HL-60 (cell line): ENCODE measurements around the gene ABCC1.

Experiments
- GABPA ChIP-seq: IDR thresholded peaks from 2 replicates; pipeline ENCODE4 v1.6.1; 2012; ENCODE audit warnings: low read depth
- POLR2AphosphoS5 ChIP-seq: IDR thresholded peaks from 2 replicates; pipeline ENCODE4 v1.6.1; 2012; ENCODE audit warnings: low read depth
- TF ChIP-seq, protein P1 (sequence below): IDR thresholded peaks from one replicate; pipeline ENCODE4 v1.5.1; 2011; ENCODE audit warnings: low read length, control low read depth, inconsistent platforms; ENCODE audit not compliant: insufficient read depth

DNA sequence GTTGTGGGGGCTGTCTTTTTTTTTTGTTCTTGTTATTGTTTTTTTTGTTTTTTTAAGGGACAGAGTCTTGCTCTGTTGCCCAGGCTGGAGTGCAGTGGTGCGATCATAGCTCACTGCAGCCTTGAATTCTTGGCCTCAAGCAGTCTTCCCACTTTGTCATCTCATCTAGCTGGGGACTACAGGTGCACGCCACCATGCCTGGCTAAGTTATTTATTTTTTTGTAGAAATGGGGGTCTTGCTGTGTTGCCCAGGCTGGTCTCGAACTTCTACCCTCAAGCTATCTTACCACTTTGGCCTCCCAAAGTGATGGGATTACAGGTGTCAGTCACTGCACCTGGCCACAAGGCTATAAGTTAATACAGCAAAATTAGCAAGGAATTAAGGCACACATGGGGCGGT, 101.7 kb downstream of the ABCC1 start:
- TF ChIP-seq, protein P1, sequence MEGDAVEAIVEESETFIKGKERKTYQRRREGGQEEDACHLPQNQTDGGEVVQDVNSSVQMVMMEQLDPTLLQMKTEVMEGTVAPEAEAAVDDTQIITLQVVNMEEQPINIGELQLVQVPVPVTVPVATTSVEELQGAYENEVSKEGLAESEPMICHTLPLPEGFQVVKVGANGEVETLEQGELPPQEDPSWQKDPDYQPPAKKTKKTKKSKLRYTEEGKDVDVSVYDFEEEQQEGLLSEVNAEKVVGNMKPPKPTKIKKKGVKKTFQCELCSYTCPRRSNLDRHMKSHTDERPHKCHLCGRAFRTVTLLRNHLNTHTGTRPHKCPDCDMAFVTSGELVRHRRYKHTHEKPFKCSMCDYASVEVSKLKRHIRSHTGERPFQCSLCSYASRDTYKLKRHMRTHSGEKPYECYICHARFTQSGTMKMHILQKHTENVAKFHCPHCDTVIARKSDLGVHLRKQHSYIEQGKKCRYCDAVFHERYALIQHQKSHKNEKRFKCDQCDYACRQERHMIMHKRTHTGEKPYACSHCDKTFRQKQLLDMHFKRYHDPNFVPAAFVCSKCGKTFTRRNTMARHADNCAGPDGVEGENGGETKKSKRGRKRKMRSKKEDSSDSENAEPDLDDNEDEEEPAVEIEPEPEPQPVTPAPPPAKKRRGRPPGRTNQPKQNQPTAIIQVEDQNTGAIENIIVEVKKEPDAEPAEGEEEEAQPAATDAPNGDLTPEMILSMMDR = no peak
- TF ChIP-seq GABPA (no peak), POLR2AphosphoS5 (no peak)
